ENCODE measurements around the gene SLC16A12.

The SLC16A12 gene

DNA sequence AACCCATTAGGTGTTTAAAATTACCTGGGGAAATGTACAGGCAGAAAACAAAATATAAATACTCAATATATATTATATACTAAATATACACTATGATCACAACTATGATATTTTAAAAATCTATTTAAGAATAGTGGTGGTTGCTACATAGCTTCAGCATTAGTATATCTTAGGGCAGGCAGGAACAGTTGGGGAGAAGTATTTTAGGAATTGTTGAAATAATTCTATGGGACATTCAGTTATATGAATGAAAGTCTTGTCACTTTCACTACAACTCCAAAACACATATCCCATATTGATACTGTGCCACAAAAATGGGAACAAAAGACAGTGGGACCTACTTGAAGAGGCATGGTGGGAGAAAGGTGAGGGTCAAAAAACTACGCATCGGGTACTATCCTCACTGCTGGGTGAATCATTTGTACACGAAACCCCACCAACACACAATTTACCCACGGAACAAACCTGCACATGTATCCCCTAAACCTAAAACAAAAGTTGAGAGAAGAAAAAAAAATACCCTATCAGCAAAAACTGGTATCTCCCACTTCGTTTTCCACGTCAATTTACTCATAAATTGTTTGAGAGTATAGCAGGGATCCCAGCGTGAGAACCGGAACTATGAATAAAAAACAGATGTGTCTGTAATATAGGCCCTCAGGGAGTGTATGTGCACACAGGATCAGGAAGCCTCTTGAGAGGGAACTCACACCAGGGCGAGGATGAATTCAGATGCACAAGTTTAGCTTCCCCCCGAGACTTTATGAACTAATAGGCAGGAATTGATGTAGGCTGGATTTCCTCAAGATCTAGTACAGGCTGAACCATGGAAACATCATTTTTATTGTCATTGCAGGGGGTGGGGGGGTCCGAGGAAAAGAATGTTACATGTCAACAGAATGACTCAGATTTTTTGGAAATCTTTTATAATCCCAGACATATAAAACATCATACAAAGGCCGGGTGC lies 16.2 kb downstream of the SLC16A12 start:
- TF ChIP-seq TAF1 (IDR thresholded peaks at IDR 0.05; ENCODE audit: borderline replicate concordance, insufficient read depth, low read length) (no peak), SIN3A (IDR thresholded peaks at IDR 0.05; ENCODE audit: borderline replicate concordance, insufficient read depth, low read length) (no peak)
- TF ChIP-seq, protein P1, sequence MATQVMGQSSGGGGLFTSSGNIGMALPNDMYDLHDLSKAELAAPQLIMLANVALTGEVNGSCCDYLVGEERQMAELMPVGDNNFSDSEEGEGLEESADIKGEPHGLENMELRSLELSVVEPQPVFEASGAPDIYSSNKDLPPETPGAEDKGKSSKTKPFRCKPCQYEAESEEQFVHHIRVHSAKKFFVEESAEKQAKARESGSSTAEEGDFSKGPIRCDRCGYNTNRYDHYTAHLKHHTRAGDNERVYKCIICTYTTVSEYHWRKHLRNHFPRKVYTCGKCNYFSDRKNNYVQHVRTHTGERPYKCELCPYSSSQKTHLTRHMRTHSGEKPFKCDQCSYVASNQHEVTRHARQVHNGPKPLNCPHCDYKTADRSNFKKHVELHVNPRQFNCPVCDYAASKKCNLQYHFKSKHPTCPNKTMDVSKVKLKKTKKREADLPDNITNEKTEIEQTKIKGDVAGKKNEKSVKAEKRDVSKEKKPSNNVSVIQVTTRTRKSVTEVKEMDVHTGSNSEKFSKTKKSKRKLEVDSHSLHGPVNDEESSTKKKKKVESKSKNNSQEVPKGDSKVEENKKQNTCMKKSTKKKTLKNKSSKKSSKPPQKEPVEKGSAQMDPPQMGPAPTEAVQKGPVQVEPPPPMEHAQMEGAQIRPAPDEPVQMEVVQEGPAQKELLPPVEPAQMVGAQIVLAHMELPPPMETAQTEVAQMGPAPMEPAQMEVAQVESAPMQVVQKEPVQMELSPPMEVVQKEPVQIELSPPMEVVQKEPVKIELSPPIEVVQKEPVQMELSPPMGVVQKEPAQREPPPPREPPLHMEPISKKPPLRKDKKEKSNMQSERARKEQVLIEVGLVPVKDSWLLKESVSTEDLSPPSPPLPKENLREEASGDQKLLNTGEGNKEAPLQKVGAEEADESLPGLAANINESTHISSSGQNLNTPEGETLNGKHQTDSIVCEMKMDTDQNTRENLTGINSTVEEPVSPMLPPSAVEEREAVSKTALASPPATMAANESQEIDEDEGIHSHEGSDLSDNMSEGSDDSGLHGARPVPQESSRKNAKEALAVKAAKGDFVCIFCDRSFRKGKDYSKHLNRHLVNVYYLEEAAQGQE (IDR thresholded peaks at IDR 0.05; ENCODE audit: insufficient read depth in 1 of 2, low read depth in 2 of 2, low read length in 2 of 2): no peak

DNA sequence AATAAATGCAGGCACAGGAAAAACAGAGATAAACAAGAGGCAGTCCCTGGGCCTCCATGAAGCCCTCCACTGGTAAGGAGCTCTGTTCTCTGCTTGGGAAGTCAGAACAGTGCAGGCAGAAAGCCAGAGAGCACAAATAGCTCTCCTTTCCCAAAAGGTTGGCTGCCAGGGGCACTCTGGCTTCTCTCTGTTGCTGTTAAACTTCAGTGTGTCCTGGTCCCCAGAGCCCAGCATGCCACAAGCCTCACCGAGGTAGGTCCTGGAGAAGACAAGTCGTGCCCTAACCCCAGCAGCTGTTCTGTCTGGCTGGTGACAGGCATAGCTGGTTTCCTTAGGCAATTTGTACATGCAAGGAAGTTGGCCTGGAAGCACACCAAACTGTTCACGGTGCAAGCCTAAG lies 17.3 kb downstream of the SLC16A12 start:
- TF ChIP-seq SIN3A (IDR thresholded peaks at IDR 0.05; ENCODE audit: borderline replicate concordance, insufficient read depth, low read length) (no peak), TAF1 (IDR thresholded peaks at IDR 0.05; ENCODE audit: borderline replicate concordance, insufficient read depth, low read length) (no peak), POLR2AphosphoS5 (IDR thresholded peaks at IDR 0.05; ENCODE audit: low read depth, low read length) (no peak), FOXP2 (optimal IDR thresholded peaks at IDR 0.05; ENCODE audit: borderline replicate concordance, extremely low read depth, extremely low read length, insufficient read depth) (no peak)
- TF ChIP-seq, protein P1 (IDR thresholded peaks at IDR 0.05; ENCODE audit: insufficient read depth in 1 of 2, low read depth in 2 of 2, low read length in 2 of 2): no peak

DNA sequence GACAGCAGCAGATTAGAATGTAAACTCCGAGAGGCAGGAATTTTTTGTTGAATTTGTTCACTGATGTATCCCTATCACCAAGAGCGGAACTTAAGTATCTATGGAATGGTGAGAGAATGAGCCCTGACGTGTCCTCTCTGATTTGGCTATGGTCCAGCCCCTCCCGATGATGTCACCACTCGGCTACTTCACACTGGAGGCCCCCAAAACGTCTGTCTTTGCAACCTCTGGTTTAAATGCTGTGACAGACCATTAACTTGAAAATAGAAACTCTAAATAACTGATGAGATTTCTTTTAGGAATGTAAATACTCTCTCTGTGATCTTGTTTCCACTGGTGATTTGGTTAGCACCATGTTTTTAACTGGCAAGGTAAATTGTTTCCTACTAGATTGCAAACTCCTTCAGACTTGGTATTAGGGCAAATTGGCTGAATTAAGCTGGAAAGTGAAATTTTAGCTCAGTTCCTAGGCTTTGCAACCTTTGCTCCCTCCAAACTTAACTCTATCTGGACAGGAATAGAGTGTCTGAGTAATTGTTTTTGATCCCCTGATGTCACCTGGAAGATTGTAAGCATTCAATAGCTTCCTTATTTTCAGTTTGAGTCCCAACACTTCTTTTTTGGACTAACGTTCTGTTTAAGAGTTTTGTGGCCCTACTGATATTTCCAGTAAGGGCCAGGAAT lies 19.1 kb downstream of the SLC16A12 start:
- TF ChIP-seq, protein P1 (IDR thresholded peaks at IDR 0.05; ENCODE audit: insufficient read depth in 1 of 2, low read depth in 2 of 2, low read length in 2 of 2): no peak
- TF ChIP-seq POLR2AphosphoS5 (IDR thresholded peaks at IDR 0.05; ENCODE audit: low read depth, low read length): no peak
- no peak for TF ChIP-seq TAF1 (IDR thresholded peaks at IDR 0.05; ENCODE audit: borderline replicate concordance, insufficient read depth, low read length)
- TF ChIP-seq FOXP2 (optimal IDR thresholded peaks at IDR 0.05; ENCODE audit: borderline replicate concordance, extremely low read depth, extremely low read length, insufficient read depth): no peak
- TF ChIP-seq SIN3A (IDR thresholded peaks at IDR 0.05; ENCODE audit: borderline replicate concordance, insufficient read depth, low read length): no peak

DNA sequence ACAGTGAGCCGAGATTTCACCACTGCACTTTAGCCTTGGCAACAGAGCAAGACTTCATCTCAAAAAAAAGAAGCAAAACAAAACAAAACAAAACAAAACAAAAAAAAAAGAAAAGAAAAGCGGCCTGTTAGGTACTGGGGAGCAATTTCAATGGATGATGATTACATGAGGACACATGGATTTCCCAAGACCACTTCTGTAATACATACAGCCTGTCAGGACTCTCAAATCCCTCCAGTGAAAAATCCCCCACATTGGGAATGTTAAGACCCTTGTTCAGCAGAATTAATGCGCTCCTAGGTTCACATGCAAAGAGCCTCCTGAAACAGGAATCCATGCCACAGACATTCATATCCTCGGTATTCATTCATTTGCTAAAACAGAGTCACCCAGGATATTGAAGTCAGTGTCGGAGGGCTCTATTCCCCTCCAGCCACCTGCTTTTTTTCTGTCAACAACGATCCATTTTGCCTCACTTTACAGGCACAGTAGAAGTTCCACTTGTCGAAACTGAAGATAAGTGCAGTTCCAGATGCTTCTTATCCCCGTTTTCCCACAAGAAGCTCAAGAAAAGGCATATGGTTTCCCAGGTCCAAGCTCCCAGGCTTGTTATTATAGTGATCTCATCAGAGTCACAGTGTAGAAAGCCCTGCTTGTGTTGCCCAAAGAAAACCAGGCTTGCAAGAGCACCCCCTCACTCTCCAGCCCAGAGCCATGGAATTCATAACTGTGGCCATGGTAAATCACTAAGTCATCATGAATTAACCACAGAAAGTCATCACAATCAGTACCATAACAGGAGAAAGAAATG lies 20.2 kb downstream of the SLC16A12 start:
- TF ChIP-seq, protein P1 (IDR thresholded peaks at IDR 0.05; ENCODE audit: insufficient read depth in 1 of 2, low read depth in 2 of 2, low read length in 2 of 2): no peak
- no peak for TF ChIP-seq SIN3A (IDR thresholded peaks at IDR 0.05; ENCODE audit: borderline replicate concordance, insufficient read depth, low read length)
- no peak for TF ChIP-seq FOXP2 (optimal IDR thresholded peaks at IDR 0.05; ENCODE audit: borderline replicate concordance, extremely low read depth, extremely low read length, insufficient read depth)
- TF ChIP-seq TAF1 (IDR thresholded peaks at IDR 0.05; ENCODE audit: borderline replicate concordance, insufficient read depth, low read length): no peak
- no peak for TF ChIP-seq POLR2AphosphoS5 (IDR thresholded peaks at IDR 0.05; ENCODE audit: low read depth, low read length)

Measured in PFSK-1 (cell line).